OCI-LY3 (cell line): ENCODE results near the gene HAVCR1.

ENCODE experiments used
- H2AFZ ChIP-seq: fragments of 200-600, 300-600 bp; shearing (Covaris generic); 2 replicates; pipeline ENCODE4 v1.6.0; 2014; ENCODE audit warnings: antibody characterized with exemption, low read depth, low read length
- H3K27ac ChIP-seq: fragments of 200-600, 300-600 bp; sonication (generic); 2 replicates; pipeline ENCODE4 v1.5.1; 2014; ENCODE audit warnings: mild to moderate bottlenecking, low read length, moderate library complexity, mixed read lengths
- H3K27me3 ChIP-seq: fragments of 200-600, 300-600 bp; sonication (generic); 2 replicates; pipeline ENCODE4 v1.6.1; 2014; ENCODE audit warnings: low read depth, low read length, mixed read lengths
- H3K36me3 ChIP-seq: fragments of 200-600, 300-600 bp; sonication (generic); replicated peaks from 2 replicates; pipeline ENCODE3; 2014; ENCODE audit warnings: low read depth, low read length, mixed read lengths
- H3K4me1 ChIP-seq: fragments of 300-600, 200-600 bp; sonication (generic); 2 replicates; pipeline ENCODE4 v1.6.1; 2014; ENCODE audit warnings: low read length, mixed read lengths
- H3K4me2 ChIP-seq: fragments of 200-600, 300-600 bp; sonication (generic); 2 replicates; pipeline ENCODE4 v1.6.1; 2014; ENCODE audit warnings: low read length, mixed read lengths
- H3K4me3 ChIP-seq: fragments of 300-600, 200-600 bp; sonication (generic); 2 replicates; pipeline ENCODE4 v1.5.1; 2014; ENCODE audit warnings: antibody characterized with exemption, mild to moderate bottlenecking, low read length, moderate library complexity
- H3K79me2 ChIP-seq: fragments of 300-600, 200-600 bp; shearing (Covaris generic); 2 replicates; pipeline ENCODE4 v1.6.1; 2014; ENCODE audit warnings: mild to moderate bottlenecking, low read length, mixed read lengths
- H3K9ac ChIP-seq: fragments of 300-600, 200-600 bp; shearing (Covaris generic); 2 replicates; pipeline ENCODE4 v1.6.0; 2014; ENCODE audit warnings: mild to moderate bottlenecking, low read length, moderate library complexity
- H3K9me3 ChIP-seq: fragments of 200-600, 300-600 bp; shearing (Covaris generic); 2 replicates; pipeline ENCODE4 v1.6.1; 2014; ENCODE audit warnings: low read length, mixed read lengths; ENCODE audit not compliant: insufficient read depth
- H4K20me1 ChIP-seq: fragments of 200-600, 300-600 bp; sonication (generic); 2 replicates; pipeline ENCODE4 v1.6.1; 2016; ENCODE audit warnings: low read length, mixed read lengths; ENCODE audit not compliant: insufficient read depth
- CTCF ChIP-seq: fragments of 200-600, 300-600 bp; sonication (generic); IDR thresholded peaks from 2 replicates; pipeline ENCODE4 v1.5.1; 2014; ENCODE audit warnings: antibody characterized with exemption, low read length, low read depth
- EZH2phosphoT487 ChIP-seq: fragments of 200-600 bp; shearing (Covaris generic); IDR thresholded peaks from 2 replicates; pipeline ENCODE4 v1.6.1; 2018; ENCODE audit warnings: antibody characterized with exemption, mixed run types, low read depth

HAVCR1 gene

GRCh38 chr5:156991714-156992113, 67.2 kb downstream of the HAVCR1 start:
- Histone ChIP-seq H3K4me3 (no peak overlapping the region), H3K27me3 (no peaks in the 10 kb centered on the region), H4K20me1 (no peaks in the 10 kb centered on the region), H3K9ac (no peak overlapping the region), H3K27ac (no peak overlapping the region), H3K36me3 (no peaks in the 10 kb centered on the region), H3K4me2 (no peak overlapping the region), H2AFZ (no peak overlapping the region), H3K9me3 (no peaks in the 10 kb centered on the region), H3K4me1 (no peaks in the 10 kb centered on the region), H3K79me2 (no peaks in the 10 kb centered on the region)
- no peak for TF ChIP-seq CTCF
- TF ChIP-seq EZH2phosphoT487, result no peak

- no peak overlapping the region for H3K4me2 ChIP-seq
- no peak overlapping the region for H3K9ac ChIP-seq
- H3K4me3 ChIP-seq, result no peak overlapping the region
- TF ChIP-seq CTCF (no peak), EZH2phosphoT487 (no peak)
- no peaks in the 10 kb centered on the region for H4K20me1 ChIP-seq
- H3K79me2 ChIP-seq, result no peaks in the 10 kb centered on the region
- no peaks in the 10 kb centered on the region for H3K27me3 ChIP-seq
- peaks cover 7% of the 10 kb centered on the region for H3K4me1 ChIP-seq
- no peaks in the 10 kb centered on the region for H3K36me3 ChIP-seq
- no peak overlapping the region for H2AFZ ChIP-seq
- H3K27ac ChIP-seq, result no peak overlapping the region
- no peaks in the 10 kb centered on the region for H3K9me3 ChIP-seq
Measured at GRCh38 chr5:156984064-156984463, 74.9 kb downstream of the HAVCR1 start.

GRCh38 chr5:156981481-156981880, 77.4 kb downstream of the HAVCR1 start:
- Histone ChIP-seq H3K4me2 (no peak overlapping the region), H3K9ac (no peak overlapping the region), H3K4me1 (peaks cover 7% of the 10 kb centered on the region), H3K27me3 (no peaks in the 10 kb centered on the region), H3K27ac (no peak overlapping the region), H3K36me3 (no peaks in the 10 kb centered on the region), H3K79me2 (no peaks in the 10 kb centered on the region), H3K9me3 (no peaks in the 10 kb centered on the region), H4K20me1 (no peaks in the 10 kb centered on the region), H3K4me3 (no peak overlapping the region), H2AFZ (no peak overlapping the region)
- no peak for TF ChIP-seq EZH2phosphoT487
- TF ChIP-seq CTCF, result no peak
